GM18861 (cell line): ENCODE measurements around the gene KIF3B.
"Not testable (repeated sequence)": the region's sequence is repeated elsewhere in the genome, so short reads cannot be mapped to it uniquely, and the experiment has no call there.

Experiments
- ATAC-seq: cut with Tn5 transposase; IDR thresholded peaks from one replicate; pipeline ENCODE4 v1.9.1; 2021; ENCODE audit not compliant: unreplicated experiment

KIF3B gene

GRCh38 chr20:32292548-32292947 lies 15.1 kb downstream of the KIF3B start:
- no peak for ATAC-seq

- no peak for ATAC-seq
These were observed 16.6 kb downstream of the KIF3B start for GRCh38 chr20:32294071-32294470.

GRCh38 chr20:32296412-32296811 lies 19.0 kb downstream of the KIF3B start:
- ATAC-seq: no peak

- no peak for ATAC-seq
These were observed 19.5 kb downstream of the KIF3B start for GRCh38 chr20:32296819-32297420.

GRCh38 chr20:32297439-32297838 lies 20.0 kb downstream of the KIF3B start:
- no peak for ATAC-seq

- ATAC-seq: no peak
These were observed 23.2 kb downstream of the KIF3B start for GRCh38 chr20:32300647-32301046.

GRCh38 chr20:32301719-32302506 lies 24.5 kb downstream of the KIF3B start:
- no peak for ATAC-seq

GRCh38 chr20:32302507-32302872 lies 25.0 kb downstream of the KIF3B start:
- no peak for ATAC-seq

GRCh38 chr20:32304131-32304746 lies 26.8 kb downstream of the KIF3B start:
- ATAC-seq: no peak

GRCh38 chr20:32312718-32313424 lies 35.4 kb downstream of the KIF3B start:
- ATAC-seq: no peak

- no peak for ATAC-seq
These were observed 37.3 kb downstream of the KIF3B start for GRCh38 chr20:32314768-32315167.

- no peak for ATAC-seq
These were observed 37.9 kb downstream of the KIF3B start for GRCh38 chr20:32315399-32315798.

- no peak for ATAC-seq
These were observed 38.4 kb downstream of the KIF3B start for GRCh38 chr20:32315891-32316290.

- no peak for ATAC-seq
These were observed 39.2 kb downstream of the KIF3B start for GRCh38 chr20:32316667-32317066.

- ATAC-seq: no peak
These were observed 41.6 kb downstream of the KIF3B start for GRCh38 chr20:32319100-32319499.

- ATAC-seq: no peak
These were observed 42.9 kb downstream of the KIF3B start for GRCh38 chr20:32320305-32320704.

GRCh38 chr20:32321390-32321789 lies 43.9 kb downstream of the KIF3B start:
- ATAC-seq: no peak

- ATAC-seq: not testable (repeated sequence)
These were observed 44.8 kb downstream of the KIF3B start for GRCh38 chr20:32322260-32322659.

GRCh38 chr20:32323761-32324160 lies 46.3 kb downstream of the KIF3B start:
- ATAC-seq: not testable (repeated sequence)

- ATAC-seq: no peak
These were observed 48.5 kb downstream of the KIF3B start for GRCh38 chr20:32325706-32326503.

- ATAC-seq: no peak
These were observed 49.0 kb downstream of the KIF3B start for GRCh38 chr20:32326504-32326845.
